ENCODE data around the gene SULT2A1.
"Not testable (repeated sequence)": the region's sequence is repeated elsewhere in the genome, so short reads cannot be mapped to it uniquely, and the experiment has no call there.

The SULT2A1 gene

DNA sequence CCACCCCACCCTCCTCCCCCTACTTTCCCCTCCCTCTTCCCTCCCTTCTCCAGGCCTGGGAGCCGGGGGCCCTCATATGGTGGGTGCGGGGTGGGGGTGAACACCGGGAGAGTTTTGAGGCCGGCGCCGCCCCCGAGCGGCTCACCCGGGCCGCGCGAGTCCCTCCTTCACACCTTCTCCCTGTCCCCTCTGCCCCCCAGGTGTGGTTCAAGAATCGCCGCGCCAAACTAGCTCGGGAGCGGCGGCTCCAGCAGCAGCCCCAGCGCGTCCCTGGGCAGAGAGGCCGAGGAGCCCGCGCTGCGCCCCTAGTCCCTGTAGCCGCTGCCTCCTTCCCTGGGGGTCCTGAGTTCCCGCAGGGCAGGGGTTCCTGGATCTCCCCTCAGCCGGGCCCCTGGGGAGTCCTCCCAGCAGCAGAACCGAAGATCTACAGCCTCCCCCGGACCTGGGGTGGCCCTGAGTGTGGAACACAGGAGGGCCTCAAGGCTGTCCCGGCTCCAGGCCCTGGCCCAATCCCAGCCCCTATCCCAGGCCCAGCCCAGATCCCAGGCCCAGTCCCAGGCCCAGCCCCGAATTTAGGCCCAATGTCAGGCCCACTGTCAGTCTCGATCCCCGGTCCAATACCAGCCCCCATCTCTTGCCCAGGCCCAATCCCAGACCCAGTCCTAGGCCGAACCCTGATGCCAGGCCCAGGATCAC lies 25.4 kb downstream of the SULT2A1 start:
- no peak for DNase-seq (ENCODE audit: low spot score)

GRCh38 chr19:47859838-47860237 lies 26.3 kb downstream of the SULT2A1 start:
- DNase-seq (ENCODE audit: low spot score) = not testable (repeated sequence)

DNA sequence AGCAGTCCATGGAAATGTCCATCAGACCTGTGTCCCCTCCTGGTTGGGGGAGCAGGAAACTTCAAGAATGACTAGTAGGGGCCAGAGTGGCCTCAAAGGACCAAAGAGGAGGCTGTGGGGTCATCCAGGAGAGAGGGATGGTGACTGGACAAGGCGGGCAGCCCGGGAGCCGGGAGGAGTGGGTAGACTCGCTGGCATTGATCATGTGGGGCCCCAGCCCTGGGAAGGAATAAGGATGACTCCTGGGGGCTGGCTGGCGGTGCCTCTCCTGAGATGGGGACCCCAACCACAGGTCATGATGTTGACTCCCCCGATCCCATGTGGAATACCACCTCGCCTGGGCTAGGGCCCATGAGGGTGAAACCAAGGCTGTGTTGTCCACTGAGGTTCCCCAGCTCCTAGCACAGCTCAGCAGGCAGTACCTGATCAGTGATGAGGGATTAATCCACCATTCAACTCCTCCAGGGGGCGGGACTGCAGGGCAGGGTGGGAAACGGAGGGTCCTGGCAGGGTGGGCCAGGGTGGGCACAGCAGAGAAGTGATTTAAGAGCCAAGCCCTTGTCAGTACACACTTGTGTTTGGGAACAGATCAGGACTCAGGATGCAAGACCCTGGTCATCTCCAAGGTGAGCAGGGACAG lies 27.3 kb downstream of the SULT2A1 start, which contains the start of gene TPRX2:
TSS of gene TPRX2 (plus strand) at position 590 of the 640 bp plus-strand sequence. CDS start at position 602, 12 bp downstream.
- DNase-seq (ENCODE audit: low spot score) = not testable (repeated sequence)

DNA sequence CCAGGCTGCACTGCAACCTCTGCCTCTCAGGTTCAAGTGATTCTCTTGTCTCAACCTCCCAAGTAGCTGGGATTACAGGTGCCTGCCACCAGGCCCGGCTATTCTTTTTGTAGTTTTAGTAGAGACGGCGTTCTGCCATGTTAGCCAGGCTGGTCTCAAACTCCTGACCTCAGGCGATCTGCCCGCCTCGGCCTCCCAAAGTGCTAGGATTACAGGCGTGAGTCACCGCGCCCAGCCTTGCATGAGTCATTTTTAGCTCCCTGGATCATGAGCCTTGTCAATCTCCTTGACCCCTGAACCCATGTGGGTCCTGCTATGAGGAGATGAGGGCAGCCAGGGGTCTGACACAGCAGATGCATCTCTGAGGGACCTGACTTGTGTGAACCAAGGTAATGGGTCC lies 27.9 kb downstream of the SULT2A1 start:
- DNase-seq (ENCODE audit: low spot score) = not testable (repeated sequence)

DNA sequence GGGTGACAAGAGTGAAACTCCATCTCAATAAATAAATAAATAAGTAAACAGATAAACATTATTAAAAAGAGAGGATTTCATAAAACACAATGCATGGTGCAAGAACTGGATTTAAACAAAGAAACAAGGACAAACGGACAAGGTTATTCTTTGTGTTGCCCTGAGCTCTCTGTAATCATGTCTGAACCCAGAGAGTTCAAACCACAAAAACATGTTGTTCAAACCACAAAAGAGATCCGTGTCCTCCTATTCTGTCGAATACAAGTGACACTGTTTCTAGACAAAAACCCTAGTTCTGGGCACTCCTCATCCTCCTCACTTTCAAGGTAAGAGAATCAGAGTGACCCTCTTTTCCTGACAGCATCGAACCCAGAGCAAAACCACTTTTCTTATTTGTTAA lies 31.7 kb downstream of the SULT2A1 start:
- DNase-seq (ENCODE audit: low spot score) = no peak

GRCh38 chr19:47853003-47853402 lies 33.1 kb downstream of the SULT2A1 start:
- no peak for DNase-seq (ENCODE audit: low spot score)

DNA sequence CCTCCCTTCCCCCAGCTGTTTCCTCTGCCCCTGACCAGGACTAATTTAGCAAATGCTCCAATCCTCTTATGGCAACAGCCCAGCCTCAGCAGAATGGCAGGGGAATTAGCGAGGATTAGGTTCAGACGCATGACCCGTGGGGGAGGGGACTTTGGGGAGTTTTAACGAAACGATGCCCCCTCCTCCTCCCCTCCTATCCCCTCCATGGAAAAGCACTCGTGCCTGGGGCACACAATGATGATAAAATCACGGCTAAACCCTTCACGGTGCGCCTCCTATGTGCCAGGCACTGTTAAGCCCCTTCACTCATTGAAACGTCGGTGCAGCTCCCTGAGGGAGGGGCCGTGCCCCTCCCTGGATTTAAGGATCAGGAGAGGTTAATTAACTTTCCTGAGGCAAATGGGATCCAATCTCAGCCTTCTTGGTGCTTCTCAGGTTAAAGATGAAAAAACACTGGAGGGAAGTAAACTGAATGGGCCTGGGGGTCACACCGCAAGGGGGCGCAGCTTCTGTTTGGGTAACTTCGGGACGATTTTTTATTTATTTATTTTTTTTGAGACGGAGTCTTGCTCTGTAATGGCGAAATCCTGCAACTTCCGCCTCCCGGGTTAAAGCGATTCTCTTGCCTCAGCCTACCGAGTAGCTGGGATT lies 37.2 kb downstream of the SULT2A1 start:
- DNase-seq (ENCODE audit: low spot score) = no peak

DNA sequence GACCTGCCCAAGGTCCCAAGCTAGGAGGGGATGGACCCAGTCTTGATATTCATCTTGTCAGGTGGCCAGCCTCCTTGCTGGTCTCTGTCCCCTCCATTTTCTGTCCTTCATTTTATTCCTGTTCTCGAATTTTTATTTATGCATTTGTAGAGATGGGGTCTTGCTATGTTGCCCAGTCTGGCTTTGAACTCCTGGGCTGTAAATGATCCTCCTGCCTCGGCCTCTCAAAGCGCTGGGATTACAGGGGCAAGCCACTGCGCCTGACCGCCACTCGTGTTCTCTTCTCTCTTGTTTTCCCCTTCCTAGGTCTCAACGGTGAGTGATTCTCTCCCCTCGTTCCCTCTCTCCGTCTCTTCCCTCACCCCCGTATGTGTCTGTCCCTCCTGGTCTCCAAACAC lies 37.7 kb downstream of the SULT2A1 start:
- DNase-seq (ENCODE audit: low spot score) = no peak

- no peak for DNase-seq (ENCODE audit: low spot score)
Observed at GRCh38 chr19:47842941-47843340, 43.2 kb downstream of the SULT2A1 start.

GRCh38 chr19:47839913-47840312 lies 46.2 kb downstream of the SULT2A1 start:
- DNase-seq (ENCODE audit: low spot score) = no peak

- DNase-seq (ENCODE audit: low spot score) = no peak
Observed at GRCh38 chr19:47839411-47839810, 46.7 kb downstream of the SULT2A1 start.

DNA sequence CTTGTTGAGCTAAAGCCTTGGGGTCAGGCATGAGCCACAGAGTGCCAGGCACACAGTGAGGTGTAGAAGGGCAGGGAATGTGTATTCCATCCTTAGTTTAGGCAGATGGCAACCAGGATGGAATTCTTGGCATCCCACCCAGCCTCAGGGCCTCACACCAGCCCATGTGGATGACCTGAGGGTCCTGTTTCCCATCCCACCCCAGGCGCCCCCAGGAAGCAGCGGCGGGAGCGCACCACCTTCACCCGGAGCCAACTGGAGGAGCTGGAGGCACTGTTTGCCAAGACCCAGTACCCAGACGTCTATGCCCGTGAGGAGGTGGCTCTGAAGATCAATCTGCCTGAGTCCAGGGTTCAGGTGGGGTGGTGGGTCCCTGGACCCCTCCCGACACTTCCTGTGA lies 50.1 kb downstream of the SULT2A1 start:
- no peak for DNase-seq (ENCODE audit: low spot score)

- DNase-seq (ENCODE audit: low spot score) = no peak
Observed at GRCh38 chr19:47832723-47833122, 53.4 kb downstream of the SULT2A1 start.

DNA sequence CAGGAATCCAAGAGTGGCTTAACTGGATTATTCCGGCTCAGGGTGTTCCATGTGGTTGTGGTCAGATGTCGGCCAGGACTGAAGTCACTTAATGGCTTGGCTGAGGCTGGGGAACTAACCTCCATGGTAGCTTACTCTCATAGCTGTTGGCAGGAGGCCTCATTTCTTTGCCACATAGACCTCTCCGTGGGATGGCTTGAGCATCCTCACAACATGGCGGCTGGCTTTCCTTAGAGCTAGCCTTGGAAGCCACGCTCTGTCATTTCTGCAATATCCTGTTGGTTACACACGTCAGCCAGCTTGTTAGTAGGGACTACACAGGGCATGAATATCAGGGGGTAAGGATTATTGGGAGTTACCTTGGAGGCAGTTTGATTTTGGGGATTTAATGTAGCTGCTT lies 59.3 kb downstream of the SULT2A1 start:
- no peak for DNase-seq (ENCODE audit: low spot score)

GRCh38 chr19:47824396-47824795 lies 61.7 kb downstream of the SULT2A1 start:
- no peak for DNase-seq (ENCODE audit: low spot score)

DNA sequence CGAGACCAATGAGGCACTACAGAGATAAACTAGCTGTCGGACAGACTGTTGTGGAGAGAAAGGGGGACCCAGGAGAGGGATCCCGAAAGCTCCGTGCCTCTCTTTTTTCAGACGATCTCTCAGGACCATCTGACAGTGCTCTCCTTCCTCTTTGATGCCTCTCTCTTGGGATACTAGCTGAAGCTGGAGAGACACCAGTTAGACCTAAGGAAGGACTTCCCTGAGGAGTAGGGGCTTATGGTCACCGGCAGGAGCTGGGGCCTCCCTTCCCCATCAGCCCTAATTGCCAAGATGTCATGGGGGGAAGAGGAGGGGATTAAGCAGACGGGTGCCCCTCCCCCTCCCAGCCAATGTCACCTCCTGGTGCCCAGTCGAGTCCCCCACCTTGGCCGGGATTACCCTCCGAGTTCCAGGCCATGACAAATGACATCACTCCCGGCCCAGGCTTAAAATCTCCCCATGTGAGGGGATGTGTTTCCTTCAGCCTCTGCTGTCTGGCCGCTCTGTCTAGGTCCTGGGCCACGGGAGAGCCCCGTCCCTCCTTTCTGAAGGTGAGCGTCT lies 64.6 kb downstream of the SULT2A1 start, which contains the start of gene CRX:
TSS of gene CRX (plus strand) at position 478 of the 561 bp plus-strand sequence. CDS start 12,507 bp downstream, outside the sequence.
- no peak for DNase-seq (ENCODE audit: low spot score)
